Astrocyte (in vitro differentiated cells and primary cell): Measurements from ENCODE around the gene GNG12.

ENCODE experiments used
- EZH2 ChIP-seq: IDR thresholded peaks from 2 replicates; pipeline ENCODE4 v1.6.1; 2012; ENCODE audit warnings: mild to moderate bottlenecking, low read length, inconsistent platforms; ENCODE audit not compliant: insufficient read depth
- TF ChIP-seq, protein P1 (sequence below): IDR thresholded peaks from 2 replicates; pipeline ENCODE4 v1.5.1; 2011; ENCODE audit warnings: low read depth, mild to moderate bottlenecking, inconsistent platforms, low read length, moderate library complexity; ENCODE audit not compliant: insufficient read depth

DNA sequence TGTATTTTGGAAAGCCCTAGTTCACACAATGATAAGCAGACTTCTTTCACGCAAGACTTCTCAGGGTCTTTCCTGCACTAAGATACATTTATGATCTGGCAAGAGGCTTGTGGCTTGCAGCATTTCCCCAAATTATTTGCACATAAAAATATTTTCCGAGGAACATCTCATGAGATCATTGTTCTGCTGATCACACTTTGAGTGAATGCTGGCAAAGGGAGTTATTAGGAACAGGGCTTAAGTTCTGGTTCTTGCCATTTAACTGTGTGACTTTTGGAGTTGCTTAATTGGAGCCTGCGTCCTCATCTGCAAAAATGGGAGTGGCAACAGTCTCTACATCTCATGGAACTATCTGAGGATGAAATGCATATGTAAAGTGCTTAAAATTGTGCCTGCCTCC, 98.1 kb downstream of the GNG12 start:
- TF ChIP-seq, protein P1, sequence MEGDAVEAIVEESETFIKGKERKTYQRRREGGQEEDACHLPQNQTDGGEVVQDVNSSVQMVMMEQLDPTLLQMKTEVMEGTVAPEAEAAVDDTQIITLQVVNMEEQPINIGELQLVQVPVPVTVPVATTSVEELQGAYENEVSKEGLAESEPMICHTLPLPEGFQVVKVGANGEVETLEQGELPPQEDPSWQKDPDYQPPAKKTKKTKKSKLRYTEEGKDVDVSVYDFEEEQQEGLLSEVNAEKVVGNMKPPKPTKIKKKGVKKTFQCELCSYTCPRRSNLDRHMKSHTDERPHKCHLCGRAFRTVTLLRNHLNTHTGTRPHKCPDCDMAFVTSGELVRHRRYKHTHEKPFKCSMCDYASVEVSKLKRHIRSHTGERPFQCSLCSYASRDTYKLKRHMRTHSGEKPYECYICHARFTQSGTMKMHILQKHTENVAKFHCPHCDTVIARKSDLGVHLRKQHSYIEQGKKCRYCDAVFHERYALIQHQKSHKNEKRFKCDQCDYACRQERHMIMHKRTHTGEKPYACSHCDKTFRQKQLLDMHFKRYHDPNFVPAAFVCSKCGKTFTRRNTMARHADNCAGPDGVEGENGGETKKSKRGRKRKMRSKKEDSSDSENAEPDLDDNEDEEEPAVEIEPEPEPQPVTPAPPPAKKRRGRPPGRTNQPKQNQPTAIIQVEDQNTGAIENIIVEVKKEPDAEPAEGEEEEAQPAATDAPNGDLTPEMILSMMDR = no peak
- TF ChIP-seq EZH2 = no peak
